Thyroid gland (tissue), 4 donors: ENCODE results near the gene MAD1L1.

Source experiments
- CTCF ChIP-seq, 6 experiments: fragments of 200-600 bp in 3 of 6; fragments of 450-650 bp in 3 of 6; sonication (generic) in 3 of 6; IDR thresholded peaks; one replicate each; pipeline ENCODE4 v1.5.1; 2016 to 2019; ENCODE audit warnings: antibody characterized with exemption in 6 of 6, mild to moderate bottlenecking in 2 of 6, inconsistent platforms in 1 of 6, moderate library complexity in 1 of 6
- POLR2A ChIP-seq, 2 donors: fragments of 450-650 bp; IDR thresholded peaks; one replicate each; pipeline ENCODE4 v1.6.1; 2017; ENCODE audit warnings: antibody characterized with exemption in 2 of 2, mild to moderate bottlenecking in 2 of 2, moderate library complexity in 1 of 2

GRCh38 chr7:1855725-1856160, 377.0 kb downstream of the MAD1L1 start:
- no peak for TF ChIP-seq POLR2A (IDR thresholded peaks at IDR 0.05)
- no peak for TF ChIP-seq CTCF (IDR thresholded peaks at IDR 0.05)
